GM12891 (cell line): ENCODE results near the gene HPF1.

ENCODE experiments used
- POLR2A ChIP-seq: IDR thresholded peaks from 2 replicates; pipeline ENCODE4 v1.6.1; 2011; ENCODE audit warnings: low read depth, low read length, control low read depth
- POLR2AphosphoS5 ChIP-seq: IDR thresholded peaks from 2 replicates; pipeline ENCODE4 v1.6.1; 2011; ENCODE audit warnings: low read depth, low read length, control low read depth
- SPI1 ChIP-seq: IDR thresholded peaks from 2 replicates; pipeline ENCODE4 v1.6.1; 2011; ENCODE audit warnings: low read depth, low read length, control low read depth

DNA sequence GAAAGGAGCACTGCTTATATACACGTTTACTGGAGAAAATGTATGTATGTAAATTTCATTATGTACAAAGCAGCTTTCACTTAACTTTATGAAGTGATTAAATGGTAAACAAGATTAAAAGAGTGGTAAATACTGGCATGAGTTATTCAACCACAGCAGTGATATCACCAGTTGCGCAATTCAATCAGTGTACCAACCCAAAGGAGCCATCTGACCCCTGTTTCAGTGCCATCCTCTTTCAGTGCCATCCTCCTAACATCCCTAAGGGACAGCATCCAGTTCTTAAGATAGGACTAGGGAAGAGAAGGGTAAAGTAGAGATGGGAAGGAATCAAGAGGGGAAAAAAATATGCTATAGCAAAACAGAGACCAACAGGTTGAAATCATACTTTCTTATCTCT, 16.2 kb downstream of the HPF1 start:
- TF ChIP-seq SPI1 (no peak), POLR2A (no peak), POLR2AphosphoS5 (no peak)
